PFSK-1 (cell line): ENCODE data around the gene ACP2.

Source experiments
- FOXP2 ChIP-seq: optimal IDR thresholded peaks from 2 replicates; pipeline ENCODE3; 2011; ENCODE audit warnings: borderline replicate concordance, control low read depth, inconsistent platforms; ENCODE audit not compliant: insufficient read depth; ENCODE audit errors: extremely low read length, extremely low read depth
- POLR2AphosphoS5 ChIP-seq: IDR thresholded peaks from 2 replicates; pipeline ENCODE4 v1.6.1; 2012; ENCODE audit warnings: low read depth, mild to moderate bottlenecking, control low read depth, low read length, moderate library complexity
- SIN3A ChIP-seq: IDR thresholded peaks from 2 replicates; pipeline ENCODE4 v1.6.1; 2012; ENCODE audit warnings: mild to moderate bottlenecking, low read length, moderate library complexity, borderline replicate concordance; ENCODE audit not compliant: insufficient read depth
- TAF1 ChIP-seq: IDR thresholded peaks from 2 replicates; pipeline ENCODE4 v1.6.1; 2012; ENCODE audit warnings: low read length, control low read depth, borderline replicate concordance; ENCODE audit not compliant: insufficient read depth
- TF ChIP-seq, protein P1 (sequence below), 2 experiments: IDR thresholded peaks; 2 replicates each; pipeline versions ENCODE4 v1.6.1 to v1.8.0; 2011 to 2012; ENCODE audit warnings: low read depth in 2 of 2, low read length in 2 of 2, control low read depth in 1 of 2, inconsistent platforms in 1 of 2, mild to moderate bottlenecking in 1 of 2, moderate library complexity in 1 of 2; ENCODE audit not compliant: insufficient read depth in 1 of 2

Gene ACP2

DNA sequence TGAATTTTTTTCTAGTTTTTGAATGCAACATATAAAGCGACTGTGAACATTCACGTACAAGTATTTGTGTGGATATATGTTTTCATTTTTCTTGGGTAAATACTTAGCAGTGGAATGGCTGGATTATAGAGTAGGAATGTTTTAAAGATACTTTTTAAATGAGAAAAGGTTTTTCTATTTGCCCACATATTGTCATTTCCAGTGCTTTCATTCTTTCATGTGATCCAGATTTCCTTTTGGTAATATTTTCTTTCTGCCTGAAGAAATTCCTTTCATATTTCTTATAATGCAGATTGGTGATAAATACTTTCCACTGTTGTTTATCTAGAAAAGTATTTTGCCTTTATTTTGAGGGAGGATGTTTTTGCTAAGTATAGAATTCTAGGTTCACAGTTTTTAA lies 25.9 kb downstream of the ACP2 start:
- TF ChIP-seq POLR2AphosphoS5 (no peak), FOXP2 (no peak), SIN3A (no peak), TAF1 (no peak)
- TF ChIP-seq, protein P1, sequence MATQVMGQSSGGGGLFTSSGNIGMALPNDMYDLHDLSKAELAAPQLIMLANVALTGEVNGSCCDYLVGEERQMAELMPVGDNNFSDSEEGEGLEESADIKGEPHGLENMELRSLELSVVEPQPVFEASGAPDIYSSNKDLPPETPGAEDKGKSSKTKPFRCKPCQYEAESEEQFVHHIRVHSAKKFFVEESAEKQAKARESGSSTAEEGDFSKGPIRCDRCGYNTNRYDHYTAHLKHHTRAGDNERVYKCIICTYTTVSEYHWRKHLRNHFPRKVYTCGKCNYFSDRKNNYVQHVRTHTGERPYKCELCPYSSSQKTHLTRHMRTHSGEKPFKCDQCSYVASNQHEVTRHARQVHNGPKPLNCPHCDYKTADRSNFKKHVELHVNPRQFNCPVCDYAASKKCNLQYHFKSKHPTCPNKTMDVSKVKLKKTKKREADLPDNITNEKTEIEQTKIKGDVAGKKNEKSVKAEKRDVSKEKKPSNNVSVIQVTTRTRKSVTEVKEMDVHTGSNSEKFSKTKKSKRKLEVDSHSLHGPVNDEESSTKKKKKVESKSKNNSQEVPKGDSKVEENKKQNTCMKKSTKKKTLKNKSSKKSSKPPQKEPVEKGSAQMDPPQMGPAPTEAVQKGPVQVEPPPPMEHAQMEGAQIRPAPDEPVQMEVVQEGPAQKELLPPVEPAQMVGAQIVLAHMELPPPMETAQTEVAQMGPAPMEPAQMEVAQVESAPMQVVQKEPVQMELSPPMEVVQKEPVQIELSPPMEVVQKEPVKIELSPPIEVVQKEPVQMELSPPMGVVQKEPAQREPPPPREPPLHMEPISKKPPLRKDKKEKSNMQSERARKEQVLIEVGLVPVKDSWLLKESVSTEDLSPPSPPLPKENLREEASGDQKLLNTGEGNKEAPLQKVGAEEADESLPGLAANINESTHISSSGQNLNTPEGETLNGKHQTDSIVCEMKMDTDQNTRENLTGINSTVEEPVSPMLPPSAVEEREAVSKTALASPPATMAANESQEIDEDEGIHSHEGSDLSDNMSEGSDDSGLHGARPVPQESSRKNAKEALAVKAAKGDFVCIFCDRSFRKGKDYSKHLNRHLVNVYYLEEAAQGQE (IDR thresholded peaks at IDR 0.05; ENCODE audit: insufficient read depth in 1 of 2, low read depth in 2 of 2, low read length in 2 of 2) = no peak

DNA sequence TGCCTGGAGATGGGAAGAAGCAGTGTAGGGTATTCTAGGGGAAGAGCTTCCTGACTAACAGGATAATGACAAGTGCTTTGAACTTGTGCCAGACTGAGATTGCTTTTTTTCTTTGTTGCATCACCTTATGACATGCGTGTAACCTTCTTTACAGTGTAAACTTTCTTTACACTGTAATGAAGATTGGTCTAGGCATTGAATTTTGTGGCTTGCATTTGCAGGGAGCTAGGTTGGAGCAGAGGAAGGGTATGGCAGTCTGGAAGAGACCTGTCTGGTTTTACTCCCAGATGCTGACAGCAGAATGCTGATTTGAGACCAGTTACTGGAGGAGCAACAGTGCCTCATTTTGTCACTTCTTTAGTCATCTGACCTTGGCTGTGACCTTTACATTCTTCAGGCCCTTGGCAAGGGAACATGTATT lies 28.2 kb downstream of the ACP2 start:
- TF ChIP-seq TAF1 = no peak
- TF ChIP-seq POLR2AphosphoS5 = no peak
- TF ChIP-seq, protein P1 (IDR thresholded peaks at IDR 0.05; ENCODE audit: insufficient read depth in 1 of 2, low read depth in 2 of 2, low read length in 2 of 2) = no peak
- TF ChIP-seq SIN3A = no peak
- TF ChIP-seq FOXP2 = no peak

DNA sequence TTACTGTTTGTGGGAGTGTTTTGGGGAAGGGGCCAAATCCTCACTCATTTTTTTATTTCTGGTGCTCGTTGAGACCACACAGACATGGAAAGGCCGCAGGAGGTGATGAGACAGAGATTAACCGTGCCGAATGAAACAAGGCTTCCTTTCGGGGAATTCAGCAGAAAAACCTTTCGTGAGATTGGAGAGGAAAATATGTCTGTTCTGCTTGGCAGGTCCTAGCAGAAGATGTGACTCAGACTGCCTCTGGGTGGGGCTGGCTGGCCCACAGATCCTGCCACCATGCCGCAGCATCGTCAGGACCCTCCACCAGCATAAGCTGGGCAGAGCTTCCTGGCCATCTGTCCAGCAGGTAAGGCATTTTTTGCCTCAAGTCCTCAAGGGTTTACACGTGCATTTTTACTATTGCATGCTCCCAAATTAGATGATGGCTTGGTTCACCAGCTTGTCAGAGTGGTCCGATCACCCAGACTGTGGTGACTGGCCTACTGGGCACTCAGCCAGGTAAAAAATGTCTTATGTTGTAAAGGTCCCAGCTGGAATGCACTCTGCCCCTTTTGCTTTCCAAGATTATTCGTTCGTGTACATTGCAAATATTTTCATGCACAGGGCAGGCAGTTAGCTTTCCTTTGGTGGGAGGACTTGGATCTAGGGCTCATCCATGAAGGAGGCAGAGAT lies 32.4 kb downstream of the ACP2 start:
- TF ChIP-seq FOXP2 = no peak
- TF ChIP-seq, protein P1 (IDR thresholded peaks at IDR 0.05; ENCODE audit: insufficient read depth in 1 of 2, low read depth in 2 of 2, low read length in 2 of 2) = no peak
- TF ChIP-seq TAF1 = no peak
- no peak for TF ChIP-seq POLR2AphosphoS5
- no peak for TF ChIP-seq SIN3A

DNA sequence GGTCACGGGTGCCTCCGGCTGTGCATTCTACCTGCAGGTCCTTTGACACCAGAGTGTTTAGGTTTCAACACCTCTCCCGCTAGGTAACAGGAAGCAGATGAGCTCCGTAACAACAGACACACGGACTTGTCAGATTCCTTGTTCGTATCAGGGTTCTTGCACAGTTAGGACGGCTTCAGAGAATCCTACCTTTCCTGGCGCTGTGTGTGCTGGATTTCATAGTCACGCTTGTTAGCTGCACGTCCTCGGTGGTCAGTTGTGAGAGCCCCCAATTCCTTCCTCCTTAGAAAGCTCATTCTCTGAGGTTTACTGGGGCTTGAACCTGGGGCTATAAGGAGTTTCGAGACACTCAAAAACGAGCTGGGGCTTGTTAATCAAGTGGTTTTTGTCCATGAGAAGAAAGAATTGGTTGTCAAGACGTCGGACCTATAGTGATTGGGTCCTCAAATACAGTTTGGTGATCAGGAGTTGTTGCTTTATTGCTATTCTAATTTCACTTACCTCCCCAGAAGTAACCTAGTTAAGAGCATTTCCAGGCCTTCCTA lies 33.2 kb downstream of the ACP2 start:
- no peak for TF ChIP-seq TAF1
- no peak for TF ChIP-seq SIN3A
- TF ChIP-seq, protein P1 (IDR thresholded peaks at IDR 0.05; ENCODE audit: insufficient read depth in 1 of 2, low read depth in 2 of 2, low read length in 2 of 2) = no peak
- TF ChIP-seq FOXP2 = no peak
- no peak for TF ChIP-seq POLR2AphosphoS5
